CD4-positive, alpha-beta T cell (primary cell): ENCODE data around the gene C10orf95. TPM values are rescaled to one million over a fixed set of nuclear protein-coding genes. Genes with fewer than 3 reads are reported as not detected.

ENCODE experiments used
- ATAC-seq: fragments of 200-7000 bp; cut with Tn5 transposase; one replicate; pipeline ENCODE4 v1.10.0; 2022; ENCODE audit warnings: mild to moderate bottlenecking; ENCODE audit not compliant: poor library complexity
- CTCF ChIA-PET: fragments of 350-600 bp; sonication (Branson Sonifier 250); formaldehyde crosslinking; loops from one replicate; lab custom pipeline; 2021; ENCODE audit warnings: antibody characterized with exemption, inconsistent platforms; lab: Charles Lee
- POLR2A ChIA-PET: fragments of 350-600 bp; sonication (Branson Sonifier 250); formaldehyde crosslinking; loops from one replicate; lab custom pipeline; 2021; ENCODE audit warnings: antibody characterized with exemption, inconsistent platforms; lab: Charles Lee
- DNase-seq, 14 experiments: peaks; one replicate each; pipeline ENCODE4 v3.0.0-alpha.2; 2013 to 2020; ENCODE audit warnings: mixed read lengths in 2 of 14
- H3K27ac ChIP-seq, 2 donors: one replicate each; pipeline versions ENCODE4 v1.5.1 to v1.7.0; 2013; ENCODE audit warnings: low read length in 2 of 2, low read depth in 1 of 2, mild to moderate bottlenecking in 1 of 2
- H3K27me3 ChIP-seq, 2 experiments: 1 replicate in 1 of 2; 2 replicates in 1 of 2; pipeline versions ENCODE4 v1.6.1 to v1.7.0; 2013; ENCODE audit warnings: low read length in 2 of 2, control low read depth in 1 of 2, mild to moderate bottlenecking in 1 of 2, moderate library complexity in 1 of 2; ENCODE audit not compliant: insufficient read depth in 2 of 2, control insufficient read depth in 1 of 2
- H3K36me3 ChIP-seq: one replicate; pipeline ENCODE4 v1.6.1; 2013; ENCODE audit warnings: low read length, control low read depth; ENCODE audit not compliant: insufficient read depth
- H3K4me1 ChIP-seq: one replicate; pipeline ENCODE4 v1.6.1; 2013; ENCODE audit warnings: low read length, control low read depth; ENCODE audit not compliant: insufficient read depth
- H3K4me3 ChIP-seq: one replicate; pipeline ENCODE4 v1.5.1; 2013; ENCODE audit warnings: mild to moderate bottlenecking, low read length, moderate library complexity
- H3K9me3 ChIP-seq, 2 experiments: 1 replicate in 1 of 2; 2 replicates in 1 of 2; pipeline versions ENCODE4 v1.6.1 to v1.7.0; 2013; ENCODE audit warnings: low read length in 2 of 2, mild to moderate bottlenecking in 2 of 2, control low read depth in 1 of 2, moderate library complexity in 1 of 2; ENCODE audit not compliant: control insufficient read depth in 1 of 2, insufficient read depth in 1 of 2
- H3K27ac Mint-ChIP-seq: one replicate; pipeline ENCODE4 v1.8.0; 2020; ENCODE audit warnings: mixed read lengths
- H3K27me3 Mint-ChIP-seq: one replicate; pipeline ENCODE4 v1.8.0; 2021; ENCODE audit warnings: mixed read lengths
- H3K36me3 Mint-ChIP-seq: one replicate; pipeline ENCODE4 v1.8.0; 2021; ENCODE audit warnings: low read depth, mixed read lengths
- H3K4me1 Mint-ChIP-seq: one replicate; pipeline ENCODE4 v1.8.0; 2021; ENCODE audit warnings: low read depth, mixed read lengths
- H3K4me3 Mint-ChIP-seq: one replicate; pipeline ENCODE4 v1.8.0; 2020; ENCODE audit warnings: mild to moderate bottlenecking, mixed read lengths
- H3K9me3 Mint-ChIP-seq: one replicate; pipeline ENCODE4 v1.8.0; 2020; ENCODE audit warnings: mixed read lengths
- CTCF ChIP-seq: fragments of 200-600 bp; IDR thresholded peaks from one replicate; pipeline ENCODE4 v1.8.0; 2022; ENCODE audit warnings: antibody characterized with exemption, mild to moderate bottlenecking
- intact Hi-C, 2 experiments: fragments of 100-400 bp; cut with DNase I in 1 of 2; cut with micrococcal nuclease in 1 of 2; formaldehyde crosslinking; loops; one replicate each; pipeline versions ENCODE4 v1.15.1 to v1.9.0; 2023 to 2025; cut with DNase I, micrococcal nuclease
- total RNA-seq, 174 experiments: library from RNA in 2 of 174; stranded (reverse) in 2 of 174; gene quantifications; one replicate each; pipeline ENCODE4 v1.2.3 and lab custom pipeline; 2021 to 2026

Gene C10orf95
- total RNA-seq, 2 experiments from 2014 or later, result 0.16 to 0.28 TPM

DNA sequence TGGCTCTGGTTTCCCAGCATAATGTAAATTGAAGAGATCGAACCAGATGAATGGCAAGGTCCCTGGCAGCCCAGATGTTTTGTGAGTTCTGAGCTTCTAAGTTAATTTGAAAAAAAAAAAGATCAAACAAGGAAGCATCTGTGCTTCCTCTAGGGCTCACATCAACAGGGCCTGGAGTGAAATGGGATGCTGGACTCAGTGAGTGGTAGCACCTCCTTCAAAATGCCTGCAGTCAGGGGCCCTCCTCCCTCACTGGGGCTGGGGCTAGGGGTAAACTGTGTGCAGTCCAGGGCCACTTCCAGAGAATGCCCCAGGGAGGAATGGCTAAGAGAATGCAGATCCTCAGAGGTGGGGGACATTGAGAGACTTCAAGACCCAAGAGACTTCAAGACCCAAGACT, 13.0 kb downstream of the C10orf95 start:
- no peak for DNase-seq
- intact Hi-C loops, result no loop called here
- Histone ChIP-seq H3K4me1 (peaks cover 49% of the 10 kb centered on the region), H3K36me3 (no peaks in the 10 kb centered on the region), H3K9me3 (no peaks in the 10 kb centered on the region), H3K27ac (no peak overlapping the region), H3K27me3 (no peaks in the 10 kb centered on the region), H3K4me3 (no peak overlapping the region)
- TF ChIP-seq CTCF, result no peak
- no peak overlapping the region for H3K4me3 Mint-ChIP-seq
- H3K9me3 Mint-ChIP-seq, result no peaks in the 10 kb centered on the region
- no peaks in the 10 kb centered on the region for H3K36me3 Mint-ChIP-seq
- no peak for ATAC-seq
- POLR2A ChIA-PET, result no interaction called here
- CTCF ChIA-PET, result no interaction called here
- H3K4me1 Mint-ChIP-seq, result peaks cover 46% of the 10 kb centered on the region
- H3K27ac Mint-ChIP-seq, result no peak overlapping the region
- no peaks in the 10 kb centered on the region for H3K27me3 Mint-ChIP-seq

DNA sequence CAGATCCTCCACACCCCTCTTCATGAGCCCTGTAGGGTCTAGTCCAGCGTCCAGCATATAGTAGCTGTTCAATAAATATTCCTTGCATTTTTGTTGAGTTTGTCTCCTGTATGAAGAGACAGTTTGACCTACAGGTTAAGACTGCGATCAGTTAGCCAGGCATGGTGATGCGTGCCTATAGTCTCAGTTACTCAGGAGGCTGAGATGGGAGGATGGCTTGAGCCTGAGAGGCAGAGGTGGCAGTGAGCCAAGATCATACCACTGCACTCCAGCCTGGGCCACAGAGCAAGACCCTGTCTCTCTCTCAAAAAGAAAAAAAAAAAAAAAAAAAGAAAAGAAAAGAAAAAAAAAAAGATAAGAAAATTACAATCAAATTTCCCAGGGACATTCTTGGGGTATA, 13.8 kb downstream of the C10orf95 start:
- ATAC-seq, result no peak
- ChIA-PET CTCF (interaction anchor here (0.8 to 1.3 kb wide), 2 partner anchors 11 to 208 kb away, joined by 3 to 4 read pairs; no protein-coding TSS in a partner anchor), POLR2A (interaction anchor here (1.3 to 3.2 kb wide), 2 partner anchors 16 to 28 kb away, joined by 3 to 28 read pairs; partner anchors contain the start of gene FBXL15)
- Mint-ChIP-seq H3K4me1 (peaks cover 53% of the 10 kb centered on the region), H3K27ac (peak overlapping the region; percentile 19), H3K9me3 (no peaks in the 10 kb centered on the region), H3K4me3 (no peak overlapping the region), H3K36me3 (peaks cover 4% of the 10 kb centered on the region), H3K27me3 (no peaks in the 10 kb centered on the region)
- H3K9me3 ChIP-seq, result no peaks in the 10 kb centered on the region
- no peaks in the 10 kb centered on the region for H3K36me3 ChIP-seq
- H3K4me1 ChIP-seq, result peaks cover 58% of the 10 kb centered on the region
- H3K27ac ChIP-seq, result no peak overlapping the region
- no peaks in the 10 kb centered on the region for H3K27me3 ChIP-seq
- intact Hi-C loops, result no loop called here
- no peak for DNase-seq
- H3K4me3 ChIP-seq, result no peak overlapping the region
- TF ChIP-seq CTCF, result no peak

GRCh38 chr10:102436312-102436711, 15.0 kb downstream of the C10orf95 start:
- Histone ChIP-seq H3K36me3 (no peaks in the 10 kb centered on the region), H3K4me3 (peak overlapping the region; percentile 64), H3K9me3 (no peaks in the 10 kb centered on the region), H3K4me1 (peaks cover 67% of the 10 kb centered on the region), H3K27me3 (no peaks in the 10 kb centered on the region), H3K27ac (peak overlapping the region in 1 of 2 donors; percentile 33)
- ChIA-PET POLR2A (interaction anchor here (0.7 to 5.9 kb wide), 8 partner anchors 14 to 450 kb away, joined by 3 to 131 read pairs (median 4); partner anchors contain the start of genes ACTR1A, C10orf95, FBXL15 and NFKB2), CTCF (interaction anchor here (0.7 to 1.3 kb wide), 3 partner anchors 13 to 207 kb away, joined by 3 to 4 read pairs (median 4); no protein-coding TSS in a partner anchor)
- H3K9me3 Mint-ChIP-seq, result no peaks in the 10 kb centered on the region
- no peaks in the 10 kb centered on the region for H3K27me3 Mint-ChIP-seq
- peak overlapping the region; percentile 92 for H3K27ac Mint-ChIP-seq
- DNase-seq (no peak), ATAC-seq (no peak)
- intact Hi-C loops, result no loop called here
- peaks cover 64% of the 10 kb centered on the region for H3K4me1 Mint-ChIP-seq
- H3K36me3 Mint-ChIP-seq, result peaks cover 10% of the 10 kb centered on the region
- no peak for TF ChIP-seq CTCF
- H3K4me3 Mint-ChIP-seq, result peak overlapping the region; percentile 85
